ENCODE results near the gene GGT5.

- TF ChIP-seq SATB2 (CRISPR knock-in tag; IDR thresholded peaks at IDR 0.05) (no peak), TSC22D2 (CRISPR knock-in tag; IDR thresholded peaks at IDR 0.05; ENCODE audit: borderline replicate concordance) (no peak), ATM (IDR thresholded peaks at IDR 0.05; ENCODE audit: borderline replicate concordance) (no peak), SSRP1 (CRISPR knock-in tag; IDR thresholded peaks at IDR 0.05) (no peak), CTCF (CRISPR knock-in tag; IDR thresholded peaks at IDR 0.05) (no peak), CCDC6 (CRISPR knock-in tag; IDR thresholded peaks at IDR 0.05) (no peak), MLLT10 (CRISPR knock-in tag; IDR thresholded peaks at IDR 0.05) (no peak), JUNB (CRISPR knock-in tag; IDR thresholded peaks at IDR 0.05; ENCODE audit: borderline replicate concordance) (no peak)
- TF ChIP-seq, protein P1, sequence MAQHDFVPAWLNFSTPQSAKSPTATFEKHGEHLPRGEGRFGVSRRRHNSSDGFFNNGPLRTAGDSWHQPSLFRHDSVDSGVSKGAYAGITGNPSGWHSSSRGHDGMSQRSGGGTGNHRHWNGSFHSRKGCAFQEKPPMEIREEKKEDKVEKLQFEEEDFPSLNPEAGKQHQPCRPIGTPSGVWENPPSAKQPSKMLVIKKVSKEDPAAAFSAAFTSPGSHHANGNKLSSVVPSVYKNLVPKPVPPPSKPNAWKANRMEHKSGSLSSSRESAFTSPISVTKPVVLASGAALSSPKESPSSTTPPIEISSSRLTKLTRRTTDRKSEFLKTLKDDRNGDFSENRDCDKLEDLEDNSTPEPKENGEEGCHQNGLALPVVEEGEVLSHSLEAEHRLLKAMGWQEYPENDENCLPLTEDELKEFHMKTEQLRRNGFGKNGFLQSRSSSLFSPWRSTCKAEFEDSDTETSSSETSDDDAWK (CRISPR knock-in tag; IDR thresholded peaks at IDR 0.05) = no peak
- TF ChIP-seq, protein P2, sequence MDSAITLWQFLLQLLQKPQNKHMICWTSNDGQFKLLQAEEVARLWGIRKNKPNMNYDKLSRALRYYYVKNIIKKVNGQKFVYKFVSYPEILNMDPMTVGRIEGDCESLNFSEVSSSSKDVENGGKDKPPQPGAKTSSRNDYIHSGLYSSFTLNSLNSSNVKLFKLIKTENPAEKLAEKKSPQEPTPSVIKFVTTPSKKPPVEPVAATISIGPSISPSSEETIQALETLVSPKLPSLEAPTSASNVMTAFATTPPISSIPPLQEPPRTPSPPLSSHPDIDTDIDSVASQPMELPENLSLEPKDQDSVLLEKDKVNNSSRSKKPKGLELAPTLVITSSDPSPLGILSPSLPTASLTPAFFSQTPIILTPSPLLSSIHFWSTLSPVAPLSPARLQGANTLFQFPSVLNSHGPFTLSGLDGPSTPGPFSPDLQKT (CRISPR knock-in tag; IDR thresholded peaks at IDR 0.05; ENCODE audit: borderline replicate concordance) = no peak
Measured at GRCh38 chr22:24187731-24188644, 56.9 kb downstream of the GGT5 start.

All from HepG2 (cell line).